Osteoblast (primary cell): ENCODE measurements around the gene JPH4. TPM values are rescaled to one million over a fixed set of nuclear protein-coding genes. Genes with fewer than 3 reads are reported as not detected.

ENCODE experiments used
- DNase-seq: peaks from one replicate; pipeline ENCODE4 v3.0.0; 2011; ENCODE audit warnings: low spot score, mixed read lengths; ENCODE audit not compliant: insufficient read length; ENCODE audit errors: missing footprints
- H2AFZ ChIP-seq: 2 replicates; pipeline ENCODE4 v1.6.0; 2011; ENCODE audit warnings: mild to moderate bottlenecking, low read length
- H3K27ac ChIP-seq: 2 replicates; pipeline ENCODE4 v1.5.1; 2011; ENCODE audit warnings: mild to moderate bottlenecking, low read depth, low read length, moderate library complexity
- H3K27me3 ChIP-seq: 2 replicates; pipeline ENCODE4 v1.6.0; 2012; ENCODE audit warnings: mild to moderate bottlenecking, control low read depth, inconsistent platforms, low read length, moderate library complexity; ENCODE audit not compliant: insufficient read depth
- H3K36me3 ChIP-seq: 2 replicates; pipeline ENCODE4 v1.5.1; 2011; ENCODE audit warnings: mild to moderate bottlenecking, low read length, control low read depth, moderate library complexity; ENCODE audit not compliant: insufficient read depth
- H3K4me1 ChIP-seq: 2 replicates; pipeline ENCODE4 v1.5.1; 2011; ENCODE audit warnings: mild to moderate bottlenecking, low read length, control low read depth, moderate library complexity; ENCODE audit not compliant: insufficient read depth
- H3K4me2 ChIP-seq: 2 replicates; pipeline ENCODE4 v1.6.0; 2011; ENCODE audit warnings: mild to moderate bottlenecking, low read length; ENCODE audit not compliant: insufficient read depth
- H3K4me3 ChIP-seq: fragments of 200-600 bp; sonication (generic); 3 replicates; pipeline ENCODE4 v1.5.1; 2012; ENCODE audit warnings: mild to moderate bottlenecking, low read length, inconsistent platforms; ENCODE audit not compliant: insufficient read depth
- H3K79me2 ChIP-seq: 2 replicates; pipeline ENCODE4 v1.6.0; 2012; ENCODE audit warnings: mild to moderate bottlenecking, low read length, control low read depth, inconsistent platforms; ENCODE audit not compliant: insufficient read depth
- H3K9me3 ChIP-seq: 2 replicates; pipeline ENCODE4 v1.5.1; 2011; ENCODE audit warnings: low read depth, low read length, control low read depth
- H4K20me1 ChIP-seq: 2 replicates; pipeline ENCODE4 v1.6.0; 2012; ENCODE audit warnings: mild to moderate bottlenecking, low read length, control low read depth; ENCODE audit not compliant: insufficient read depth
- CTCF ChIP-seq: IDR thresholded peaks from 2 replicates; pipeline ENCODE4 v1.5.1; 2011; ENCODE audit warnings: mild to moderate bottlenecking, low read depth, low read length, moderate library complexity; ENCODE audit errors: extremely low read depth
- total RNA-seq: library from RNA; depleted of rRNA; stranded (reverse); fragments of >200 nt; gene quantifications from 2 replicates; pipeline ENCODE4 v1.2.3, GENCODE V29; 2012

JPH4 gene
- total RNA-seq, 1 donor, result not detected

- peaks cover 3% of the 10 kb centered on the region for H3K27me3 ChIP-seq
- no peak overlapping the region for H2AFZ ChIP-seq
- peaks cover 12% of the 10 kb centered on the region for H3K36me3 ChIP-seq
- peak; percentile 71 for DNase-seq
- no peak overlapping the region for H3K4me3 ChIP-seq
- peaks cover 18% of the 10 kb centered on the region for H3K4me1 ChIP-seq
- H3K4me2 ChIP-seq, result no peak overlapping the region
- no peak overlapping the region for H3K27ac ChIP-seq
- peaks cover 14% of the 10 kb centered on the region for H4K20me1 ChIP-seq
- no peaks in the 10 kb centered on the region for H3K79me2 ChIP-seq
- H3K9me3 ChIP-seq, result no peaks in the 10 kb centered on the region
- TF ChIP-seq CTCF, result no peak
These were observed 14.3 kb downstream of the JPH4 start for GRCh38 chr14:23564181-23564812.

DNA sequence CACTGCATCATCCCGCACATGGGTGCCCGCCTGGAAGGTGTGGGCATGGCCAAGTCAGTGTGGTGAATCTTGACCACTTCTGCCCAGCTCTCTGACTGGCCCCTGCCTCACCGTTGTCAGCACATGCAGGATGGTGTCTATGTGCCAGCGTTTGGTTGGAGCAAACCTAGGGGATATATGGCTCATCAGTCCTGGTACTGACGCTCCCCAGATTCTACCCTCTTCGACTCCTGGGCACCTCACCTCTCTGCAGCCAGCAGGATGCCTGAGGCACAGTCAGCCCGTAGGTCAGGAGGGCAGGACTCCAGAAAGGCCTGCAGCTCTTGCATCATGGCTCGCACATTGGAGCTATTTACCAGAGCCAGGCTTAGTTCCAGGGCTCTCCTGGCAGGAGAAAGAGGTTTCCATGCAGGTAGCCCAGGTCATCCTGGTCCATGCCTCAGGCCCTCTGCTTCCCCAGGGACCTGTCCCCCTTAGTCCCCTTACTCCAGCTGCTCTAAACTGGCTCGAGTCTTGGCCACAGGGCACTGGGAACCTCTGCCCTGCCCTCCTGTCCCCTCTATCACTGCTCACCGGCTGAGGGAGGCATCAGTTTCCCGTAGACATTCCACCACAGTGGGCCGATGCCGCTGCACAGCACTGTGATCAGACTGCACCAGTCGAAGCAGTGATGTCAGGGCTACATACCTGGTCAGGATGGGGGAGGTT, 15.0 kb downstream of the JPH4 start:
- Histone ChIP-seq H3K27me3 (peaks cover 3% of the 10 kb centered on the region), H2AFZ (no peak overlapping the region), H3K9me3 (no peaks in the 10 kb centered on the region), H3K36me3 (peaks cover 19% of the 10 kb centered on the region), H3K4me3 (no peak overlapping the region), H4K20me1 (peaks cover 20% of the 10 kb centered on the region), H3K4me1 (peaks cover 18% of the 10 kb centered on the region), H3K79me2 (no peaks in the 10 kb centered on the region), H3K27ac (no peak overlapping the region), H3K4me2 (no peak overlapping the region)
- TF ChIP-seq CTCF, result no peak
- DNase-seq, result peak; percentile 5

DNA sequence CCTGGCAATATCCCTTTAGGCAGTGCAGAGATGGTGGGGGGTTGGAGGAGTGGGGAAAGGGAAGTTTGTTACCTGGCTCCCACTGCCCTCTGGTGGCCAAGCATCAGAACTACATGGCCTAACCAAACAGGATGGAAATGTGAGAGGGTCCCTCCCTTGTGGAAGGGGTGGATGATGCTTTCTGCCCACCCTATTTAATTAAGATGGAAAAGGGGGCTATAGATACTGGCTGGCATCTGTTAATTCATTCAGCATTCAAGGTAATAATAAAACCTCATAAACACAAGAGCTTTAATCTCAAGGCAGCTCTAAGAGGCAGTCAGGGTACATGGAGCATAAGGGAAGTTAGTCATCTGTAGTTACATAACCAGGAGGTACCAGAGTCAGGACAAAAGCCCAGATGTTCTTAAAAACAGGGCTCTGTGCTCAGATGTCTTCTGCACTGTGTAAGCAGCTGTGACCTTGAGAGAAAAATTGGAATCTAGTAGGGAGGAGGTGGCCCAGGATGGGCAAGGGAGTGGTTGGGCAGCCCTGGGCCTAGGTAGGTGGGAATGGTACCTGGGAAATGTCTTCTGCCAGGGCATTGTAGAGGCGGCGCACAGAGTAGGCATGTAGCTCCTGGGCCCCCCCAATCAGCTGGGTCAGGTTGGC, 15.6 kb downstream of the JPH4 start:
- Histone ChIP-seq H2AFZ (no peak overlapping the region), H4K20me1 (peaks cover 23% of the 10 kb centered on the region), H3K27ac (no peak overlapping the region), H3K4me2 (no peak overlapping the region), H3K27me3 (no peaks in the 10 kb centered on the region), H3K4me3 (no peak overlapping the region), H3K4me1 (peaks cover 18% of the 10 kb centered on the region), H3K9me3 (no peaks in the 10 kb centered on the region), H3K36me3 (peaks cover 20% of the 10 kb centered on the region), H3K79me2 (peaks cover 5% of the 10 kb centered on the region)
- TF ChIP-seq CTCF, result peak; percentile 91
- DNase-seq, result peak; percentile 83
